Heart right ventricle (tissue), 16 donors: ENCODE measurements around the gene C10orf95. TPM values are rescaled to one million over a fixed set of nuclear protein-coding genes. Genes with fewer than 3 reads are reported as not detected.
A peak's percentile ranks its signal among the peaks of the same experiment; 100 is the strongest.

Source experiments
- ATAC-seq, 8 donors: fragments of 200-7000 bp; cut with Tn5 transposase; one replicate each; pipeline ENCODE4 v1.9.1; 2020; ENCODE audit warnings: mild to moderate bottlenecking in 8 of 8, moderate library complexity in 8 of 8, moderate number of reproducible peaks in 1 of 8
- DNase-seq, 2 donors: peaks; one replicate each; pipeline ENCODE4 v3.0.0-alpha.2; 2020
- H3K27ac ChIP-seq, 10 donors: fragments of 200-600 bp; sonication (generic) in 2 of 10; one replicate each; pipeline versions ENCODE4 v1.5.0 to v1.8.0; 2020 to 2022; ENCODE audit warnings: mild to moderate bottlenecking in 3 of 10
- H3K27me3 ChIP-seq, 7 donors: fragments of 200-600 bp; one replicate each; pipeline ENCODE4 v1.8.0; 2021 to 2022; ENCODE audit warnings: mild to moderate bottlenecking in 2 of 7
- H3K36me3 ChIP-seq, 9 donors: fragments of 200-600 bp; sonication (generic) in 1 of 9; one replicate each; pipeline versions ENCODE4 v1.5.0 to v1.8.0; 2020 to 2022; ENCODE audit warnings: mild to moderate bottlenecking in 2 of 9
- H3K4me1 ChIP-seq, 9 donors: fragments of 200-600 bp; sonication (generic) in 1 of 9; one replicate each; pipeline versions ENCODE4 v1.5.0 to v1.8.0; 2020 to 2022; ENCODE audit warnings: mild to moderate bottlenecking in 4 of 9
- H3K4me3 ChIP-seq, 10 donors: fragments of 200-600 bp; sonication (generic) in 2 of 10; one replicate each; pipeline versions ENCODE4 v1.5.0 to v1.8.0; 2020 to 2022; ENCODE audit warnings: mild to moderate bottlenecking in 7 of 10, moderate library complexity in 2 of 10
- H3K9me3 ChIP-seq, 11 donors: fragments of 200-600 bp in 10 of 11; sonication (generic) in 2 of 11; one replicate each; pipeline versions ENCODE4 v1.5.0 to v1.8.0; 2013 to 2022; ENCODE audit warnings: mild to moderate bottlenecking in 2 of 11, control low read depth in 1 of 11, moderate library complexity in 1 of 11
- WGBS, 2 donors: extraction: QIAGEN DNeasy Blood & Tissue Kit; methylation state at CpG; one replicate each; pipeline ENCODE4 v1.1.7; 2013; ENCODE audit warnings: inconsistent platforms in 1 of 2; 5-methylcytosine and 5-hydroxymethylcytosine counted together
- intact Hi-C, 10 donors: fragments of 100-400 bp; cut with DNase I; formaldehyde crosslinking; loops; one replicate each; pipeline versions ENCODE4 v1.11.1 to v1.14.2; 2022
- polyA plus RNA-seq, 2 donors: library from polyadenylated mRNA; stranded (reverse); fragments of 200-250 nt; gene quantifications; one replicate each; pipeline ENCODE4 v1.2.3, GENCODE V29; 2013
- total RNA-seq, 10 donors: library from RNA; stranded (reverse); fragmentation: NEBNext Ultra II Directional in 3 of 10; extraction: Animal tissue kit (Norgen Biotek cat#: 25700) in 3 of 10; gene quantifications; one replicate each; pipeline versions ENCODE4 v1.2.1 to v1.2.4, GENCODE V29; 2021 to 2023
- TF ChIP-seq, protein P1 (sequence below), 9 donors: fragments of 200-600 bp; sonication (generic) in 2 of 9; IDR thresholded peaks; one replicate each; pipeline versions ENCODE4 v1.5.0 to v1.8.0; 2021 to 2022; ENCODE audit warnings: antibody characterized with exemption in 9 of 9, mild to moderate bottlenecking in 5 of 9, moderate library complexity in 1 of 9
- donor health status: Arrhythmogenic right ventricular cardiomyopathy.
- donor health status: ischemic (EF 13 %, LVEDD 7.1; RV severe dilation, severe dysfunction).
- donor health status: healthy with polysubstance abuse.
- donor health status: DM: no; HTN: yes; CAD: no.
- donor health status: DM: no; HTN: no; CAD: no.
- donor health status: ischemic (EF 25% LVEDD 6.9; RV normal size, moderate dysfunction).
- donor health status: ischemic (EF 25% LVEDD 5.7; RV mildly dilated, moderate dysfunction).
- donor health status: healthy.
- donor health status: DM: yes; HTN: yes; CAD: no.
- donor health status: Ischemic cardiomyopathy.
- donor health status: ischemic (EF 35%, LVEDD 5.7; RV mildly dilated, moderate dysfunction).
- donor health status: nonischemic (EF 11% LVEDD 7.7; RV severe dilation, severe dysfunction).
- donor health status: DM: yes; HTN: yes; CAD: no.
- donor health status: PGD.
- donor health status: ischemic (EF 29% LVEDD 5.4; RV normal size, mild dysfunction).
- donor health status: nonischemic (EF 23%, LVEDD 6.1; RV moderate dilation, normal function).

Gene C10orf95
- total and polyA plus RNA-seq, 12 donors: not detected

DNA sequence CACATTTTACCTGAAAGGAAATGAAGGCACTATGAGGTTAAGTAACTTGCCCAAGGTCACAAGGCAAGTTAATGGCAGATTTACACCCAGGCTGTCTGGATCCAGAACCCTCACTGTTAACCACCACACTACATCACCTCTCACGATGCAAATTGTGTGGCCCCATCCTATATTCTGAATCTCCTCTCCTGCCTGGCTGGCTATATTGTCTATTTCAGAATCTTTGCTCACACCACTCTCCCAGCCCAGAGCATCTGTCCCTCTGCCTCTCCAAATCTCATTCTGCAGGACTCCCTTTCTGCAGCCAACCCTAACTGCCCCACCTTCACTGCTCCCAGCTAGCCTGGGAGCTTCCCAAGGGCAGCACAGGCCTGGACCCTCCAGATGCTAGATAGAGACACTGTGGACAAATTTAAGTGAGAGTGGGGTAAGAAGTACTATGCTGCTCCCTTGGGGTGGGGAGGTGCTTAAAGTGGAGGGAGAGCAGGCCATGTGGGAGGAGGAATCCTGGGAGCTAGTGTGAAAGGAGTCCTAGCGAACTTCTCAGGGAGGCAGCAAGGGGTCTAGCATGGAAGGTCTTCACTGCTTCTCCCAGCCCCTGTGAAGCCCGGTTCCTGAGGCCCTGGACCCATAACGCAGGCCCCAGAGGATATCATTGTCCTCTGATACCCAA, 19.8 kb downstream of the C10orf95 start:
- Histone ChIP-seq H3K4me3 (peak overlapping the region; percentile 82 to 99 (median 94)), H3K9me3 (no peaks in the 10 kb centered on the region), H3K4me1 (peaks cover 4 to 46% (median 12%) of the 10 kb centered on the region in 9 donors), H3K27ac (peak overlapping the region; percentile 60 to 94 (median 90)), H3K36me3 (peaks cover 0 to 3% (median 0%) of the 10 kb centered on the region in 9 donors), H3K27me3 (peaks cover 0 to 13% (median 5%) of the 10 kb centered on the region in 7 donors)
- WGBS, 2 donors: 17 to 19% methylated on average over 4 of the region's 4 CpGs
- ATAC-seq (peak in 6 of 8 donors; percentile 3 to 48 (median 8)), DNase-seq (no peak)
- TF ChIP-seq, protein P1, sequence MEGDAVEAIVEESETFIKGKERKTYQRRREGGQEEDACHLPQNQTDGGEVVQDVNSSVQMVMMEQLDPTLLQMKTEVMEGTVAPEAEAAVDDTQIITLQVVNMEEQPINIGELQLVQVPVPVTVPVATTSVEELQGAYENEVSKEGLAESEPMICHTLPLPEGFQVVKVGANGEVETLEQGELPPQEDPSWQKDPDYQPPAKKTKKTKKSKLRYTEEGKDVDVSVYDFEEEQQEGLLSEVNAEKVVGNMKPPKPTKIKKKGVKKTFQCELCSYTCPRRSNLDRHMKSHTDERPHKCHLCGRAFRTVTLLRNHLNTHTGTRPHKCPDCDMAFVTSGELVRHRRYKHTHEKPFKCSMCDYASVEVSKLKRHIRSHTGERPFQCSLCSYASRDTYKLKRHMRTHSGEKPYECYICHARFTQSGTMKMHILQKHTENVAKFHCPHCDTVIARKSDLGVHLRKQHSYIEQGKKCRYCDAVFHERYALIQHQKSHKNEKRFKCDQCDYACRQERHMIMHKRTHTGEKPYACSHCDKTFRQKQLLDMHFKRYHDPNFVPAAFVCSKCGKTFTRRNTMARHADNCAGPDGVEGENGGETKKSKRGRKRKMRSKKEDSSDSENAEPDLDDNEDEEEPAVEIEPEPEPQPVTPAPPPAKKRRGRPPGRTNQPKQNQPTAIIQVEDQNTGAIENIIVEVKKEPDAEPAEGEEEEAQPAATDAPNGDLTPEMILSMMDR (IDR thresholded peaks at IDR 0.05): no peak
- intact Hi-C loops: loop anchor here in 2 of 10 donors (2.0 to 5.0 kb wide), 2 partner anchors 71 kb away; partner anchors contain the start of genes ACTR1A (in 2 of the 2) and SUFU (in 2 of the 2)

DNA sequence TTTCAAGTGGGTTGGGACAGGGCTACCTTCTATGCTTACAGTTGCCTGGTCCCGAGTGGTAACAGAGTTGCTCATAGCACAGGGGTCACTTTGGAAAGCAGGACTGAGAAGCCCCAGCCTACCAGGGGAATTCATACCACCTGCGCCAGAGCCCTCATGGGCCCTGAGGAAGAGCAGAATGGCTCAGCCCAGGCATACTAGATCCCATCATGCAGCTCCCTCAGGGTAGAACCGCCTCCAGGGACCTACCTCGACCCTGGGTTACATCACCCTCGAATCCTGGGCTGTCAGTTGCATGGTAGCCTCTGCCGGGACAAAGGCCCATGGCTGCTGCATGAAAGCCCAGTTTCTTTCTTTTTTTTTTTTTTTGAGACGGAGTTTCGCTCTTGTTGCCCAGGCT, 21.9 kb downstream of the C10orf95 start:
- H3K27ac ChIP-seq: no peak overlapping the region
- intact Hi-C loops: loop anchor here in 1 of 10 donors (10.0 kb wide), 1 partner anchor 45 kb away; no protein-coding TSS in a partner anchor
- H3K27me3 ChIP-seq: peaks cover 0 to 8% (median 2%) of the 10 kb centered on the region in 7 donors
- no peaks in the 10 kb centered on the region for H3K9me3 ChIP-seq
- 80 to 83% methylated on average over 8 of the region's 8 CpGs for WGBS, 2 donors
- ATAC-seq (no peak), DNase-seq (no peak)
- H3K4me3 ChIP-seq: no peak overlapping the region
- TF ChIP-seq, protein P1 (IDR thresholded peaks at IDR 0.05): no peak
- peaks cover 4 to 26% (median 12%) of the 10 kb centered on the region in 9 donors for H3K4me1 ChIP-seq
- H3K36me3 ChIP-seq: peaks cover 0 to 10% (median 0%) of the 10 kb centered on the region in 9 donors

DNA sequence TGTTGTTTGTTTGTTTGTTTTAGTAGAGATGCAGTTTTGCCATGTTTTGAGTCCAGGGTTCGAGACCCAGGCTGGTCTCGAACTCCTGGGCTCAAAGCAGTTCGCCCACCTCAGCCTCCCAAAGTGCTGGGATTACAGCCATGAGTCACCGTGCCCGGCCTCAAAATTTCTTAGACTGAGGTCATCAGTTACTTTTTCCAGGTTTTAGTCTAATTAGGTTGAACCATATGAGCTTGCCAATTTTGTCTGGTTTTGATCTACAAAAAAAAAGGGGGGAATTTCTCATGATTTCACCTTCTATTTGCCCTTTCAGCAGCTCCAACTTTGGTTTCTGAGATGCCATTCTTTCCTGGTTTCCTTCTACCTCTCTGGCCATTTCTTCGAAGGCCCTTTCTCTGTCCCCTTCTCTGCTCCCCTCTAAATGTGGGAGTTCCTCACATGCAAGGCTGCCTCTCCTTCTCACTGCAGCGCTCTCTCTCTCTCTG, 24.5 kb downstream of the C10orf95 start:
- intact Hi-C loops: loop anchor here in 1 of 10 donors (10.0 kb wide), 1 partner anchor 48 kb away; no protein-coding TSS in a partner anchor
- ATAC-seq: no peak
- no peaks in the 10 kb centered on the region for H3K27me3 ChIP-seq
- no peak for DNase-seq
- no peaks in the 10 kb centered on the region for H3K9me3 ChIP-seq
- no peak overlapping the region for H3K4me3 ChIP-seq
- peaks cover 8 to 30% (median 24%) of the 10 kb centered on the region in 9 donors for H3K4me1 ChIP-seq
- 88 to 90% methylated on average over 7 of the region's 7 CpGs for WGBS, 2 donors
- peaks cover 0 to 27% (median 0%) of the 10 kb centered on the region in 9 donors for H3K36me3 ChIP-seq
- no peak overlapping the region for H3K27ac ChIP-seq
- TF ChIP-seq, protein P1 (IDR thresholded peaks at IDR 0.05): no peak

DNA sequence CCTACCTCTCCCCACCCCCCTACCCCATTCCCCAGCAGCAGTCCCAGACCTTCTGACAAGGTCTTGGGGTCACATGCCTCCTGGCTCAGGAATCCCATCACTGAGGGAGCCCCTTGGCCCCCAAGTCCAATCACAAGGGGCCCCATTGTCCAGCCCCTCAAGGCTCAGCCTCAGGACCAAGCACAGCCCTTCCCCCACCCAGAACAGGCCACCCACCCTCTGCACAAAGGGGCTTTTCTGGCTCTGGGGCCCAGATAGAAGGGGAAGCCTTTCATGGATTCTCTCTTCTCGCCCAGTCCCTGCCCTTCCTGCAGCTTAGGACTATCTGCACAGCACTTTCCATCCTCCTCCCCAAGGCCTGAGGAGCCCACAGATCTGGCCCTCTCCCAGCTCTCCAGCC, 25.9 kb downstream of the C10orf95 start:
- Histone ChIP-seq H3K27ac (no peak overlapping the region), H3K9me3 (no peaks in the 10 kb centered on the region), H3K4me3 (no peak overlapping the region), H3K4me1 (peaks cover 5 to 24% (median 20%) of the 10 kb centered on the region in 9 donors), H3K36me3 (peaks cover 0 to 25% (median 0%) of the 10 kb centered on the region in 9 donors), H3K27me3 (no peaks in the 10 kb centered on the region)
- ATAC-seq (no peak), DNase-seq (no peak)
- intact Hi-C loops: loop anchor here in 1 of 10 donors (10.0 kb wide), 1 partner anchor 49 kb away; no protein-coding TSS in a partner anchor
- TF ChIP-seq, protein P1 (IDR thresholded peaks at IDR 0.05): no peak
- 69 to 95% methylated on average over 1 of the region's 1 CpG for WGBS, 2 donors
